Activated naive CD4-positive, alpha-beta T cell treated with anti-CD3 and anti-CD28 coated beads, Interleukin-2, amount 10 ng/mL, durations not matched to agents 7 days and 5 days (primary cell): ENCODE data around the gene ZBTB46.

ENCODE experiments used
- CTCF ChIA-PET: fragments of 350-600 bp; sonication (Branson Sonifier 250); formaldehyde crosslinking; loops from one replicate; lab custom pipeline; 2021; ENCODE audit warnings: antibody characterized with exemption; lab: Charles Lee
- DNase-seq: peaks from one replicate; pipeline ENCODE4 v3.0.0-alpha.2; 2020
- H3K27ac Mint-ChIP-seq: one replicate; pipeline ENCODE4 v1.8.0; 2021; ENCODE audit warnings: mild to moderate bottlenecking, moderate library complexity, mixed read lengths
- H3K27me3 Mint-ChIP-seq: one replicate; pipeline ENCODE4 v1.8.0; 2021; ENCODE audit warnings: mild to moderate bottlenecking, mixed read lengths
- H3K36me3 Mint-ChIP-seq: one replicate; pipeline ENCODE4 v1.8.0; 2021; ENCODE audit warnings: mixed read lengths
- H3K4me1 Mint-ChIP-seq: one replicate; pipeline ENCODE4 v1.8.0; 2021; ENCODE audit warnings: mixed read lengths
- H3K4me3 Mint-ChIP-seq: one replicate; pipeline ENCODE4 v1.8.0; 2021; ENCODE audit warnings: mild to moderate bottlenecking, moderate library complexity, mixed read lengths
- H3K9me3 Mint-ChIP-seq: one replicate; pipeline ENCODE4 v1.8.0; 2021; ENCODE audit warnings: mixed read lengths

The ZBTB46 gene

GRCh38 chr20:63697868-63698545, 133.1 kb downstream of the ZBTB46 start:
- Mint-ChIP-seq H3K4me3 (no peak overlapping the region), H3K9me3 (no peaks in the 10 kb centered on the region), H3K36me3 (peaks cover 12% of the 10 kb centered on the region), H3K4me1 (peaks cover 19% of the 10 kb centered on the region), H3K27me3 (peaks cover 4% of the 10 kb centered on the region), H3K27ac (no peak overlapping the region)
- CTCF ChIA-PET = no interaction called here
- DNase-seq = peak; percentile 18

- H3K4me3 Mint-ChIP-seq = no peak overlapping the region
Measured at GRCh38 chr20:63697357-63697867, 133.7 kb downstream of the ZBTB46 start.

DNA sequence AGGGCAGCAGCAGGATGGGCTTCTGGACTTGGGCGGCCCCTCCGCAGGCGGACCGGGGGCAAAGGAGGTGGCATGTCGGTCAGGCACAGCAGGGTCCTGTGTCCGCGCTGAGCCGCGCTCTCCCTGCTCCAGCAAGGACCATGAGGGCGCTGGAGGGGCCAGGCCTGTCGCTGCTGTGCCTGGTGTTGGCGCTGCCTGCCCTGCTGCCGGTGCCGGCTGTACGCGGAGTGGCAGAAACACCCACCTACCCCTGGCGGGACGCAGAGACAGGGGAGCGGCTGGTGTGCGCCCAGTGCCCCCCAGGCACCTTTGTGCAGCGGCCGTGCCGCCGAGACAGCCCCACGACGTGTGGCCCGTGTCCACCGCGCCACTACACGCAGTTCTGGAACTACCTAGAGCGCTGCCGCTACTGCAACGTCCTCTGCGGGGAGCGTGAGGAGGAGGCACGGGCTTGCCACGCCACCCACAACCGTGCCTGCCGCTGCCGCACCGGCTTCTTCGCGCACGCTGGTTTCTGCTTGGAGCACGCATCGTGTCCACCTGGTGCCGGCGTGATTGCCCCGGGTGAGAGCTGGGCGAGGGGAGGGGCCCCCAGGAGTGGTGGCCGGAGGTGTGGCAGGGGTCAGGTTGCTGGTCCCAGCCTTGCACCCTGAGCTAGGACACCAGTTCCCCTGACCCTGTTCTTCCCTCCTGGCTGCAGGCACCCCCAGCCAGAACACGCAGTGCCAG, 134.3 kb downstream of the ZBTB46 start, which contains the start of gene TNFRSF6B:
Gene TNFRSF6B (plus strand): TSS at position 25 of the 729 bp plus-strand sequence. CDS start 116 bp downstream, at position 141.
- H3K4me3 Mint-ChIP-seq = no peak within 1 kb of the TSS

More at GRCh38 chr20:63697357-63697867, 133.7 kb downstream of the ZBTB46 start:
- CTCF ChIA-PET = no interaction called here
- DNase-seq = peak; percentile 19
- no peaks in the 10 kb centered on the region for H3K9me3 Mint-ChIP-seq
- peaks cover 16% of the 10 kb centered on the region for H3K4me1 Mint-ChIP-seq
- H3K27ac Mint-ChIP-seq = peak overlapping the region; percentile 52
- H3K36me3 Mint-ChIP-seq = peaks cover 14% of the 10 kb centered on the region
- peaks cover 4% of the 10 kb centered on the region for H3K27me3 Mint-ChIP-seq

DNA sequence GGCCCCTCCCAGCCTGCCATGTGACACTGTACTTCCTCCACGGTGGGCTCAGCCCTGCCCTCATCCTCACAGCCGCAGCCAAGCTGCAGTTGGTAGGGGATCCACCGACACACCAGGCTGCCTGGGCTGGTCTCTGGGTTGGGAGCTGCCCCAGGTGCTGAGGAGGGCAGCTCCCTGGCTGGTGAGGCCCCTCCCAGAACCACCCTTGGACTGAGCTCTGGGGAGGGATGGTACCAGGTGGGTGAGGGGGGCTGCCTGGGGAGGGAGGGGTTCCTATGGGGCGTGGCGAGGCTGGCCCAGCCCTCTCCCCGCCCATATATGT, 134.8 kb downstream of the ZBTB46 start:
- H3K36me3 Mint-ChIP-seq = peaks cover 18% of the 10 kb centered on the region

More for the DNA sequence above, 134.3 kb downstream of the ZBTB46 start, which contains the start of gene TNFRSF6B:
- H3K27ac Mint-ChIP-seq = peak within 1 kb of the TSS; percentile 52
- peaks cover 16% of the 10 kb centered on the region for H3K36me3 Mint-ChIP-seq
- H3K9me3 Mint-ChIP-seq = no peaks in the 10 kb centered on the region
- peak; percentile 31 for DNase-seq
- H3K4me1 Mint-ChIP-seq = peaks cover 11% of the 10 kb centered on the region
- CTCF ChIA-PET = no interaction called here
- H3K27me3 Mint-ChIP-seq = peaks cover 4% of the 10 kb centered on the region

GRCh38 chr20:63695424-63696305, 135.4 kb downstream of the ZBTB46 start:
- Mint-ChIP-seq H3K9me3 (no peaks in the 10 kb centered on the region), H3K4me1 (peaks cover 11% of the 10 kb centered on the region), H3K27ac (no peak overlapping the region), H3K4me3 (no peak overlapping the region), H3K27me3 (peaks cover 4% of the 10 kb centered on the region), H3K36me3 (peaks cover 18% of the 10 kb centered on the region)
- CTCF ChIA-PET = no interaction called here
- peak; percentile 18 for DNase-seq

More for the DNA sequence above, 134.8 kb downstream of the ZBTB46 start:
- H3K4me1 Mint-ChIP-seq = peaks cover 11% of the 10 kb centered on the region
- CTCF ChIA-PET = no interaction called here
- H3K4me3 Mint-ChIP-seq = no peak overlapping the region
- peaks cover 4% of the 10 kb centered on the region for H3K27me3 Mint-ChIP-seq
- H3K27ac Mint-ChIP-seq = no peak overlapping the region
- DNase-seq = peak; percentile 45
- no peaks in the 10 kb centered on the region for H3K9me3 Mint-ChIP-seq

- CTCF ChIA-PET = no interaction called here
- Mint-ChIP-seq H3K9me3 (no peaks in the 10 kb centered on the region), H3K27ac (no peak overlapping the region), H3K4me1 (peaks cover 11% of the 10 kb centered on the region), H3K27me3 (peaks cover 4% of the 10 kb centered on the region), H3K4me3 (no peak overlapping the region), H3K36me3 (peaks cover 18% of the 10 kb centered on the region)
- DNase-seq = peak; percentile 20
Measured at GRCh38 chr20:63694584-63695423, 136.3 kb downstream of the ZBTB46 start.

GRCh38 chr20:63693733-63694583, 137.1 kb downstream of the ZBTB46 start:
- DNase-seq = peak; percentile 19
- CTCF ChIA-PET = no interaction called here
- peaks cover 4% of the 10 kb centered on the region for H3K27me3 Mint-ChIP-seq
- H3K27ac Mint-ChIP-seq = peak overlapping the region; percentile 81
- H3K4me1 Mint-ChIP-seq = peaks cover 9% of the 10 kb centered on the region
- H3K4me3 Mint-ChIP-seq = peak overlapping the region; percentile 35
- H3K36me3 Mint-ChIP-seq = peaks cover 18% of the 10 kb centered on the region
- no peaks in the 10 kb centered on the region for H3K9me3 Mint-ChIP-seq
